Endothelial cell of umbilical vein (primary cell): ENCODE results near the gene IMPG2. TPM values are rescaled to one million over a fixed set of nuclear protein-coding genes. Genes with fewer than 3 reads are reported as not detected.

Experiments
- BruUV-seq: library from RNA; stranded (reverse); fragments of 400-500 nt; replicated peaks from 2 replicates; lab custom pipeline; 2021; lab: Mats Ljungman, UMichigan
- CTCF ChIA-PET: fragments of 300-600, 350-600 bp; sonication (Branson Sonifier 250); formaldehyde crosslinking; loops from one replicate; lab custom pipeline; 2021; ENCODE audit warnings: antibody characterized with exemption, inconsistent platforms; lab: Charles Lee
- POLR2A ChIA-PET: fragments of 300-600, 350-600 bp; sonication (Branson Sonifier 250); formaldehyde crosslinking; loops from one replicate; lab custom pipeline; 2021; ENCODE audit warnings: antibody characterized with exemption, inconsistent platforms; lab: Charles Lee
- DNase-seq: peaks from one replicate; pipeline ENCODE4 v3.0.0-alpha.2; 2011; ENCODE audit warnings: low read depth, low spot score
- FAIRE-seq: peaks from 2 replicates; lab custom pipeline; 2011; peaks lifted over from hg19 to GRCh38; lab: Jason Lieb, UNC
- H2AFZ ChIP-seq: 2 replicates; pipeline ENCODE4 v1.6.0; 2012; ENCODE audit warnings: low read depth, low read length, control low read depth, inconsistent platforms
- H3K27ac ChIP-seq: 2 replicates; pipeline ENCODE4 v1.5.1; 2011; ENCODE audit warnings: low read depth, mild to moderate bottlenecking, control low read depth, low read length, moderate library complexity; ENCODE audit not compliant: insufficient read depth
- H3K27me3 ChIP-seq, 2 experiments: 2 replicates each; pipeline versions ENCODE4 v1.6.0 to v1.6.1; 2011; ENCODE audit warnings: low read length in 2 of 2, mixed read lengths in 1 of 2; ENCODE audit not compliant: control insufficient read depth in 2 of 2, insufficient read depth in 2 of 2
- H3K36me3 ChIP-seq, 2 experiments: 2 replicates in 1 of 2; 3 replicates in 1 of 2; pipeline ENCODE4 v1.5.1; 2011; ENCODE audit warnings: low read length in 2 of 2, mild to moderate bottlenecking in 1 of 2, moderate library complexity in 1 of 2; ENCODE audit not compliant: control insufficient read depth in 2 of 2, insufficient read depth in 2 of 2; ENCODE audit errors: extremely low read depth in 1 of 2
- H3K4me1 ChIP-seq: 3 replicates; pipeline ENCODE4 v1.5.1; 2011; ENCODE audit warnings: mild to moderate bottlenecking, low read length; ENCODE audit not compliant: control insufficient read depth, insufficient read depth; ENCODE audit errors: extremely low read depth
- H3K4me2 ChIP-seq: 2 replicates; pipeline ENCODE4 v1.6.1; 2011; ENCODE audit warnings: low read length, control low read depth, mixed read lengths; ENCODE audit not compliant: insufficient read depth
- H3K4me3 ChIP-seq, 3 experiments: fragments of 200-600 bp in 1 of 3; sonication (generic), shearing (Covaris generic) in 1 of 3; replicated peaks in 1 of 3; 2 replicates each; pipeline ENCODE4 v1.5.1; 2011 to 2016; ENCODE audit warnings: control low read depth in 3 of 3, low read length in 3 of 3, mild to moderate bottlenecking in 2 of 3, inconsistent platforms in 1 of 3, low read depth in 1 of 3, moderate library complexity in 1 of 3; ENCODE audit not compliant: insufficient read depth in 1 of 3
- H3K79me2 ChIP-seq: 2 replicates; pipeline ENCODE4 v1.6.0; 2012; ENCODE audit warnings: low read length, inconsistent platforms; ENCODE audit not compliant: control insufficient read depth, insufficient read depth
- H3K9ac ChIP-seq: replicated peaks from 2 replicates; pipeline ENCODE3; 2011; ENCODE audit warnings: low read length, control low read depth; ENCODE audit not compliant: insufficient read depth; ENCODE audit errors: extremely low read depth
- H3K9me1 ChIP-seq: replicated peaks from 3 replicates; pipeline ENCODE4 v1.6.0; 2011; ENCODE audit warnings: mild to moderate bottlenecking, low read length; ENCODE audit not compliant: control insufficient read depth, insufficient read depth; ENCODE audit errors: extremely low read depth
- H3K9me3 ChIP-seq: replicated peaks from 2 replicates; pipeline ENCODE4 v1.5.1; 2012; ENCODE audit warnings: low read length, inconsistent platforms; ENCODE audit not compliant: control insufficient read depth, insufficient read depth
- H4K20me1 ChIP-seq: replicated peaks from 2 replicates; pipeline ENCODE3; 2011; ENCODE audit warnings: mild to moderate bottlenecking, low read length; ENCODE audit not compliant: control insufficient read depth, insufficient read depth; ENCODE audit errors: extremely low read depth
- CTCF ChIP-seq, 2 donors: IDR thresholded peaks; 1 replicate in 1 of 2; 2 replicates in 1 of 2; pipeline ENCODE4 v1.5.1; 2011; ENCODE audit warnings: low read length in 2 of 2, mild to moderate bottlenecking in 2 of 2, moderate library complexity in 2 of 2, control low read depth in 1 of 2, inconsistent platforms in 1 of 2, low read depth in 1 of 2; ENCODE audit not compliant: insufficient read depth in 1 of 2; ENCODE audit errors: extremely low read depth in 1 of 2
- EZH2 ChIP-seq: IDR thresholded peaks from 2 replicates; pipeline ENCODE4 v1.6.1; 2012; ENCODE audit warnings: borderline replicate concordance, low read depth, mild to moderate bottlenecking, moderate library complexity, low read length, inconsistent platforms; ENCODE audit not compliant: severe bottlenecking
- FOS ChIP-seq: IDR thresholded peaks from 2 replicates; pipeline ENCODE4 v1.6.1; 2011; ENCODE audit warnings: mild to moderate bottlenecking, low read length, moderate library complexity, borderline replicate concordance; ENCODE audit not compliant: insufficient read depth
- GATA2 ChIP-seq: IDR thresholded peaks from 2 replicates; pipeline ENCODE4 v1.7.0; 2011; ENCODE audit warnings: low read depth, mild to moderate bottlenecking, moderate library complexity, mixed read lengths, low read length; ENCODE audit not compliant: insufficient read length, insufficient read depth
- JUN ChIP-seq: IDR thresholded peaks from 2 replicates; pipeline ENCODE4 v1.6.1; 2011; ENCODE audit warnings: borderline replicate concordance, low read depth; ENCODE audit not compliant: insufficient read length, insufficient read depth
- MAX ChIP-seq: IDR thresholded peaks from 2 replicates; pipeline ENCODE4 v1.6.1; 2011; ENCODE audit not compliant: insufficient read depth, insufficient read length
- MYC ChIP-seq: IDR thresholded peaks from one replicate; pipeline ENCODE4 v1.6.1; 2011; ENCODE audit warnings: mild to moderate bottlenecking, low read depth, low read length
- POLR2A ChIP-seq: IDR thresholded peaks from 2 replicates; pipeline ENCODE4 v1.6.1; 2012; ENCODE audit warnings: low read depth, mild to moderate bottlenecking, control low read depth, low read length
- POLR2AphosphoS5 ChIP-seq: IDR thresholded peaks from 2 replicates; pipeline ENCODE4 v1.6.1; 2012; ENCODE audit warnings: low read depth, mild to moderate bottlenecking, control low read depth, low read length, moderate library complexity; ENCODE audit not compliant: insufficient read depth
- dilution Hi-C: fragments of 300-500 bp; cut with MboI; formaldehyde crosslinking; loops from one replicate; pipeline ENCODE4 v1.15.0; 2019; ENCODE audit warnings: low sequenced_read_pairs; ENCODE audit not compliant: extremely low pct_ligation_motif_present
- intact Hi-C: fragments of 100-400 bp; cut with micrococcal nuclease; formaldehyde crosslinking; loops from one replicate; pipeline ENCODE4 v1.10.0; 2022
- polyA plus RNA-seq, 4 experiments: library from polyadenylated mRNA; depleted of rRNA in 3 of 4; stranded (reverse) in 3 of 4; unstranded in 1 of 4; fragments of >200 nt; gene quantifications; 2 replicates each; pipeline versions ENCODE4 v1.2.1 to v1.2.3, GENCODE V29; 2011 to 2012; ENCODE audit warnings: missing spikeins in 1 of 4
- total RNA-seq: library from RNA; stranded (reverse); gene quantifications from 2 replicates; pipeline ENCODE4 v1.2.3, GENCODE V29; 2021

Gene IMPG2
- total and polyA plus RNA-seq, 2 donors (not counting 3 experiments of a cell fraction or from before 2014, with no cell fraction given) = 0.39 to 0.71 TPM

- no peaks in the 10 kb centered on the region for H3K27me3 ChIP-seq
- BruUV-seq = no TSS peak
- no peaks in the 10 kb centered on the region for H3K79me2 ChIP-seq
- FAIRE-seq = no peak
- H3K27ac ChIP-seq = no peak overlapping the region
- H3K9me1 ChIP-seq = no peaks in the 10 kb centered on the region
- DNase-seq = no peak
- H4K20me1 ChIP-seq = no peaks in the 10 kb centered on the region
- TF ChIP-seq EZH2 = no peak
- no peak overlapping the region for H3K4me3 ChIP-seq
- intact Hi-C loops = no loop called here
- dilution Hi-C loops = no loop called here
- ChIA-PET CTCF (interaction anchor here (1.0 to 1.7 kb wide), 3 partner anchors 53 to 727 kb away, joined by 3 to 8 read pairs (median 3); no protein-coding TSS in a partner anchor), POLR2A (interaction anchor here (0.7 kb wide), 1 partner anchor 197 kb away, joined by 7 read pairs; no protein-coding TSS in a partner anchor)
- no peaks in the 10 kb centered on the region for H3K9me3 ChIP-seq
- no peak overlapping the region for H3K9ac ChIP-seq
- H3K4me1 ChIP-seq = no peaks in the 10 kb centered on the region
- H3K36me3 ChIP-seq = no peaks in the 10 kb centered on the region
- no peak overlapping the region for H3K4me2 ChIP-seq
- no peak overlapping the region for H2AFZ ChIP-seq
Observed at GRCh38 chr3:101189796-101190195, 130.6 kb downstream of the IMPG2 start.

GRCh38 chr3:101189176-101189575 lies 131.2 kb downstream of the IMPG2 start:
- TF ChIP-seq MAX = no peak
- TF ChIP-seq POLR2A = no peak
- TF ChIP-seq POLR2AphosphoS5 = no peak
- TF ChIP-seq CTCF (IDR thresholded peaks at IDR 0.05; ENCODE audit: extremely low read depth in 1 of 2, insufficient read depth in 1 of 2, low read depth in 1 of 2, low read length in 2 of 2) = no peak
- no peak for TF ChIP-seq MYC
- TF ChIP-seq JUN = no peak
- no peak for TF ChIP-seq EZH2
- no peak for TF ChIP-seq GATA2
- TF ChIP-seq FOS = no peak
- no peaks in the 10 kb centered on the region for H3K27me3 ChIP-seq
- no peaks in the 10 kb centered on the region for H4K20me1 ChIP-seq
- no TSS peak for BruUV-seq
- intact Hi-C loops (no loop called here), dilution Hi-C loops (no loop called here)
- H3K9ac ChIP-seq = no peak overlapping the region
- no peak overlapping the region for H2AFZ ChIP-seq
- H3K9me1 ChIP-seq = no peaks in the 10 kb centered on the region
- H3K36me3 ChIP-seq = no peaks in the 10 kb centered on the region
- CTCF ChIA-PET = no interaction called here
- no peaks in the 10 kb centered on the region for H3K79me2 ChIP-seq
- no peaks in the 10 kb centered on the region for H3K4me1 ChIP-seq
- H3K27ac ChIP-seq = no peak overlapping the region
- DNase-seq = no peak
- no peak for FAIRE-seq
- POLR2A ChIA-PET = interaction anchor here (0.7 kb wide), 1 partner anchor 196 kb away, joined by 7 read pairs; no protein-coding TSS in a partner anchor
- H3K4me3 ChIP-seq = no peak overlapping the region
- no peak overlapping the region for H3K4me2 ChIP-seq
- H3K9me3 ChIP-seq = no peaks in the 10 kb centered on the region
